Left kidney (tissue), 2 donors: ENCODE results near the gene JTB. TPM values are rescaled to one million over a fixed set of nuclear protein-coding genes. Genes with fewer than 3 reads are reported as not detected.

ENCODE experiments used
- DNase-seq: peaks from one replicate; pipeline ENCODE4 v3.0.0-alpha.2; 2013
- polyA plus RNA-seq: library from polyadenylated mRNA; unstranded; fragments of 120-200 nt; gene quantifications from one replicate; pipeline ENCODE4 v1.2.1, GENCODE V29; 2013; ENCODE audit not compliant: insufficient read length

Gene JTB
- polyA plus RNA-seq, 1 donor = 89.6 TPM

- peak; percentile 99 for DNase-seq
These were observed 19.1 kb downstream of the JTB start, which contains the start of gene CRTC2 for GRCh38 chr1:153958111-153958960. CRTC2 (minus strand) TSS chr1:153958612; CDS start chr1:153958497, 115 bp downstream.

- peak; percentile 22 for DNase-seq
These were observed 19.7 kb downstream of the JTB start for GRCh38 chr1:153957744-153958110.

- no peak for DNase-seq
These were observed 20.3 kb downstream of the JTB start for GRCh38 chr1:153956997-153957715.

- no peak for DNase-seq
These were observed 22.6 kb downstream of the JTB start for GRCh38 chr1:153954826-153955225.

GRCh38 chr1:153953859-153954365 is 23.6 kb downstream of the JTB start:
- no peak for DNase-seq

- DNase-seq = no peak
These were observed 25.7 kb downstream of the JTB start for GRCh38 chr1:153951801-153952200.

GRCh38 chr1:153951183-153951582 is 26.3 kb downstream of the JTB start:
- DNase-seq = no peak

- DNase-seq = peak; percentile 76
These were observed 30.7 kb downstream of the JTB start, which contains the start of gene DENND4B for GRCh38 chr1:153946622-153947241. DENND4B (minus strand) TSS chr1:153946718; CDS start chr1:153944374, 2,344 bp downstream.

GRCh38 chr1:153945795-153946621 is 31.5 kb downstream of the JTB start:
- peak; percentile 41 for DNase-seq

GRCh38 chr1:153945131-153945794 is 32.2 kb downstream of the JTB start:
- DNase-seq = peak; percentile 20

GRCh38 chr1:153944827-153945117 is 32.7 kb downstream of the JTB start:
- DNase-seq = no peak

GRCh38 chr1:153944005-153944826 is 33.3 kb downstream of the JTB start:
- no peak for DNase-seq

GRCh38 chr1:153942766-153943549 is 34.5 kb downstream of the JTB start:
- no peak for DNase-seq

GRCh38 chr1:153941826-153942725 is 35.4 kb downstream of the JTB start:
- DNase-seq = no peak

- DNase-seq = no peak
These were observed 36.7 kb downstream of the JTB start for GRCh38 chr1:153940756-153941155.

- no peak for DNase-seq
These were observed 38.0 kb downstream of the JTB start for GRCh38 chr1:153939476-153939875.

GRCh38 chr1:153938996-153939395 is 38.5 kb downstream of the JTB start:
- no peak for DNase-seq

GRCh38 chr1:153937331-153937730 is 40.1 kb downstream of the JTB start:
- no peak for DNase-seq
